ENCODE data around the gene SLC2A4. TPM values are rescaled to one million over a fixed set of nuclear protein-coding genes. Genes with fewer than 3 reads are reported as not detected.
"Not testable (repeated sequence)": the region's sequence is repeated elsewhere in the genome, so short reads cannot be mapped to it uniquely, and the experiment has no call there.

SLC2A4 gene
- total RNA-seq, 1 donor from 2014 or later = under 0.01 TPM

DNA sequence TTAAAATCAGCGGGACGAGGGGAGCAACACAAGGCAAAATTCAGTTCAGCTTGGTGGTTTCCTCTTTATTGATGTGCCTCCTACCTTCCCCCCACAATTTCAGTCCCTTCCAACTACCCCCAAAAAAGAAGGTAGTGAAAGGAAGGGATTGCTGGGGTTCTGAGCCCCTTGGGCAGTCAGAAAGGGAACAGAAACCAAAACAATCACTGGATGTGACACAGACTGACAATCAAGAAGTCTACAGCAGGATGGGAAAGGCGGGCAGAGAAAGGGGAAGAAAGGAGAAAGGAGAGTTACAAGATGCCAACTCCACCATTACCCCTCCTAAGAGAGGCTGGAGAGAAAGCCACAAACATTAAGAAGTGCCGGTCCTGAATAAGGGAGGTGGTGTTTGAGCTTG, 41.1 kb upstream of the SLC2A4 start:
- no peaks in the 10 kb centered on the region for H3K27me3 ChIP-seq (ENCODE audit: control insufficient read depth, insufficient read depth, low read length)
- H3K4me3 ChIP-seq (ENCODE audit: low read depth, low read length) = no peak overlapping the region
- H3K36me3 ChIP-seq (ENCODE audit: control insufficient read depth, insufficient read depth, low read length) = peaks cover 18% of the 10 kb centered on the region
- FAIRE-seq = peak; percentile 36
- no peak for DNase-seq (ENCODE audit: low read depth)
- TF ChIP-seq, protein P1, sequence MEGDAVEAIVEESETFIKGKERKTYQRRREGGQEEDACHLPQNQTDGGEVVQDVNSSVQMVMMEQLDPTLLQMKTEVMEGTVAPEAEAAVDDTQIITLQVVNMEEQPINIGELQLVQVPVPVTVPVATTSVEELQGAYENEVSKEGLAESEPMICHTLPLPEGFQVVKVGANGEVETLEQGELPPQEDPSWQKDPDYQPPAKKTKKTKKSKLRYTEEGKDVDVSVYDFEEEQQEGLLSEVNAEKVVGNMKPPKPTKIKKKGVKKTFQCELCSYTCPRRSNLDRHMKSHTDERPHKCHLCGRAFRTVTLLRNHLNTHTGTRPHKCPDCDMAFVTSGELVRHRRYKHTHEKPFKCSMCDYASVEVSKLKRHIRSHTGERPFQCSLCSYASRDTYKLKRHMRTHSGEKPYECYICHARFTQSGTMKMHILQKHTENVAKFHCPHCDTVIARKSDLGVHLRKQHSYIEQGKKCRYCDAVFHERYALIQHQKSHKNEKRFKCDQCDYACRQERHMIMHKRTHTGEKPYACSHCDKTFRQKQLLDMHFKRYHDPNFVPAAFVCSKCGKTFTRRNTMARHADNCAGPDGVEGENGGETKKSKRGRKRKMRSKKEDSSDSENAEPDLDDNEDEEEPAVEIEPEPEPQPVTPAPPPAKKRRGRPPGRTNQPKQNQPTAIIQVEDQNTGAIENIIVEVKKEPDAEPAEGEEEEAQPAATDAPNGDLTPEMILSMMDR (IDR thresholded peaks at IDR 0.05; ENCODE audit: insufficient read depth, low read length, severe bottlenecking) = no peak

DNA sequence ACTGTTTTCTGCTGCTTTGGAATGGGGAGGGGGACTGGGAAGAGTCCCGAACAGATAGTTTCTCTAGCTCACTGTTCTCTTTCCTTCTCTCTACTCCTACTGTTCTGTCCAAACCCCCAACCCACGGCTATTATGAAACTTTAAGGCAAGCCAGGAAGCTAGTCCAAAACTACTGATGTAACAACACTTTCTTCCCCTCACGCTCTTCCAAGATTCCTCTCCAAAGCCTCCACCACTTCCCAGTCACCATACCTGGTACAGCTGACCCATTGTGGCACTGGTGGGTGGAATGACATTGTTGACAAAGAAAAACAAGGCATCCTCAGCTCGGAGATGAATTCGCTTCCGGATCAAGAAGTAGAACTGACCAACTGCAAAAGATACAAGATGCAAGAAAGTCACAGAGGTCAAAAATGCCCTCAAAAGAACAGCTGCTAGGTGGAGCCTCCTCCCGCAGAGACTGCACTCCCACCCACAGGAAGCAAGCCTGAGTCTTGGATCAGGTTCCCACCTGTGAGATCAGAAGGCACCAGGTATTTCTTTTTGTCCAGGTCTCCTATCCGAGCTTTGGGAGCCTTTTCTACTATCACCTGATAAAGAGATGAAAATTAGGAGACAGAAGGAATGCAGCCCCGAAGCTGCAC, 40.3 kb upstream of the SLC2A4 start:
- Histone ChIP-seq H3K27me3 (ENCODE audit: control insufficient read depth, insufficient read depth, low read length) (no peaks in the 10 kb centered on the region), H3K36me3 (ENCODE audit: control insufficient read depth, insufficient read depth, low read length) (peaks cover 17% of the 10 kb centered on the region), H3K4me3 (ENCODE audit: low read depth, low read length) (peak overlapping the region; percentile 80)
- TF ChIP-seq, protein P1 (IDR thresholded peaks at IDR 0.05; ENCODE audit: insufficient read depth, low read length, severe bottlenecking) = no peak
- peak; percentile 75 for FAIRE-seq
- no peak for DNase-seq (ENCODE audit: low read depth)

DNA sequence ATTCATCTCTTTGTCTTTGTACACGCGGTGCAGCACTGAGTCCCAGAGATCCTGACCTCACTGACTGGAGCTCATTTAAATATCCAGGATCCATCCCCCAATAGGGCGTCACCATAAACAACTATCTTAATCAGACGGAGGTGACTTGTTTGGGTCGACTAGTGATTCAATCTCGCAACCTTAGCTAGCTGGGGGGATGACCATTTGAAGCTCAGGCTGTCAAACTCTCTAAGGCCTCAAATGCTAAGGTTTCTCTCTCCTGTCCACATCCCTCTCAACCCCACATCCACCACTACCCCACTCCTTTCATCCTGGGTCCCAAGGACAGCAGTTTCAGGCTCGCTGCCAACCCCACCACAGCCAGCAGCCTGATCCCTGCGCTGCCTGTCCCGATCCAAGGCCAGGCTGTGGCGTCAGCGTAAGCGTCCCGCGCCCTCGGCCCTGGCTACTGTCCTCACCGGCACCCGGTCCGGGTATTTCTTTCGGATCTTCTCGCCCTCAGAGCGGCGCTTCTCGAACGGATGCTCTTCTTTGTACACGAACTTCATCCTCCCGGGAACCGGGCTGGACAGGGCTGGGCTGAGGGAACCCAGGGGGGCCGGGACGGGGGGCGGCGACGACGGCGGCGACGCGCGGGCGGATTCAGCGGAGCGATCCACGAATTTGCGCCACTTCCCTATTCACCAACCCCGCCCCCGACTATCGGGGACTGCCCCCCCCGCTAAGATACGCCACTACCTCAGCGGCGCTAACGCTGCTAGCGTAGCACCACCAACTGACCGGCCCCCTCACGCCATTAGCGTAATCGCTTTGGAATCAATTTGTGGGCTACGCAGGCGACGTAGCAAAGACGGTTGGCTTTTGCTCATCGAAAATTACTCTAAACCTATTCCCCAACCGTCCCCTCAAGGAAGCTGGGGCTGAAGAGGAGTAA, 39.5 kb upstream of the SLC2A4 start, which contains the start of gene GABARAP:
GABARAP (minus strand) TSS at position 667 of the 934 bp plus-strand sequence; CDS start at position 548, 119 bp downstream.
- TF ChIP-seq, protein P1 (IDR thresholded peaks at IDR 0.05; ENCODE audit: insufficient read depth, low read length, severe bottlenecking) = no peak
- peak; percentile 83 for DNase-seq (ENCODE audit: low read depth)
- Histone ChIP-seq H3K4me3 (ENCODE audit: low read depth, low read length) (peak within 1 kb of the TSS; percentile 80), H3K27me3 (ENCODE audit: control insufficient read depth, insufficient read depth, low read length) (no peaks in the 10 kb centered on the region), H3K36me3 (ENCODE audit: control insufficient read depth, insufficient read depth, low read length) (peaks cover 18% of the 10 kb centered on the region)
- no peak for FAIRE-seq

DNA sequence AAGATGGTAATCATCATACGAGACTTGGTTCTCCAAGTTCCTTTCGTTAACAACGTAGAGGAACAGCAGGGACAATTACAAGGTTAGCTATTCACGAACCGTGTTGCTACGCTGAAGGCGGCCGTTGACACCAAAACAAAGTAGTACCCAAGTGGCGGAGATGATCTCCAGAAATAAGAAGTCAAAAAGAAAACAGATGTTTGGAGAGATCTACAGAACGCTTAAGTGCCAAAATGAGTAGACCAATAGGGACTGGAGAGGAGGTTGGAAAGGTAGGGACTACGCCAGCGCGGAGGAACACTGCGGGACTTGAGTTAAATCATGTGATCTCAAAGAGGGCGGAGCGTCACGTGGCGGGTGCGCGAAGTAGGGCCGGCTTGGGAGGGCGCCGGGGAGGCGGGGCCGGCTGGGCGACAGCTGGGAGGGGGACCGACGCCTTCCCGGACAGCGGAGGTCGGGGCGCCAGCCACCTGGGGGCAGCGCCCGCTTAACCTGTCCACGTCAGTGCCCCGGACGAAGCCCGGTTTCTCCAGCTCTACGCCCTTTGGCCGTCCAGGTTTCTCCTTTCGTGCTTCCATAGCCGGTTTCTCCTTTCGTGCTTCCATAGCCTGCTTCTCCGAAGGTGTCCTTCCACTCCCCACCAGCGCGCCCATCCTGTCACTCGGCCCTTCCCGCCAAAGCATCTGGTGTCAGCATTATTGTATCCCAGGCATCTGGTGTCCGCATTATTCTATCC, 38.6 kb upstream of the SLC2A4 start:
- peaks cover 15% of the 10 kb centered on the region for H3K36me3 ChIP-seq (ENCODE audit: control insufficient read depth, insufficient read depth, low read length)

DNA sequence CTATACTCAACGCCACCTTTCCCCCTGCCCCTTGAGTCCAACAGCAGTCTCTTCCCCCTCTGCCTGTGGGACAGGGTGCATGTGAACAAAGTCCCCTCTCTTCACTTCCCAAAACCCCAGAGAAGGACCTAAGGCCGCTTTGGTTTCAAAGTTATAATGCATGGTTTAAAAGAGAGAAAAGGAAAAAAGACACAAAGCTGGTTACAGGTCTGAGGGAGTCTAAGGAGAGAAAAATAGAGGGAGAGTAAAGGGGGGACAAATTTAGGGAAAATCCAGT, 38.1 kb upstream of the SLC2A4 start:
- DNase-seq (ENCODE audit: low read depth) (no peak), FAIRE-seq (no peak)
- Histone ChIP-seq H3K27me3 (ENCODE audit: control insufficient read depth, insufficient read depth, low read length) (no peaks in the 10 kb centered on the region), H3K4me3 (ENCODE audit: low read depth, low read length) (peak overlapping the region; percentile 80), H3K36me3 (ENCODE audit: control insufficient read depth, insufficient read depth, low read length) (peaks cover 15% of the 10 kb centered on the region)
- TF ChIP-seq, protein P1 (IDR thresholded peaks at IDR 0.05; ENCODE audit: insufficient read depth, low read length, severe bottlenecking) = no peak

More for the DNA sequence above, 38.6 kb upstream of the SLC2A4 start:
- H3K27me3 ChIP-seq (ENCODE audit: control insufficient read depth, insufficient read depth, low read length) = no peaks in the 10 kb centered on the region
- peak overlapping the region; percentile 80 for H3K4me3 ChIP-seq (ENCODE audit: low read depth, low read length)
- DNase-seq (ENCODE audit: low read depth) = peak; percentile 82
- TF ChIP-seq, protein P1 (IDR thresholded peaks at IDR 0.05; ENCODE audit: insufficient read depth, low read length, severe bottlenecking) = no peak
- no peak for FAIRE-seq

DNA sequence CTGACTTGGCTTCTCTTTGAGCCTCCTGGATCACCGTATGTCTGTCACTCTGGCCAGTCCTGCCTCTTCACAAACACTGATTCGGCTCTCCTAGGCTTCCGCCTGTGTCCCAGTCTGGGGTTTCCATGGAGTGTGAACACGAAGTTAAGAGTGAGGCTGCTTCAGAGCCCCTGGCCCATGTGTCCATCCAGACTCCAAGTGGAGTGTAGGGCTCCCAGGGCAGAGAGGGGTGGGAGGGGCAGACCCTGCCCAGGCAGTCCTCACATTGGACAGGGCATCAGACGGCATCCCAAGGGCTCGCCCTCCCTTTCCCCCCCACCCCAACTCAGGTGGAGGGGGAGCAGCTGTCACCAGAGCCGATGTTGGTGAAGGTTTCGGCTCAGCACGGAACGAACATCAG, 37.7 kb upstream of the SLC2A4 start:
- H3K4me3 ChIP-seq (ENCODE audit: low read depth, low read length); FAIRE-seq; H3K27me3 ChIP-seq (ENCODE audit: control insufficient read depth, insufficient read depth, low read length); DNase-seq (ENCODE audit: low read depth): not testable (repeated sequence)
- H3K36me3 ChIP-seq (ENCODE audit: control insufficient read depth, insufficient read depth, low read length) = peaks cover 15% of the 10 kb centered on the region

Measured in bronchial epithelial cell (primary cell).